ENCODE measurements around the gene NPEPL1. TPM values are rescaled to one million over a fixed set of nuclear protein-coding genes. Genes with fewer than 3 reads are reported as not detected.

Gene NPEPL1
- polyA plus RNA-seq, 4 donors = 16.5 to 30.4 (median 26.3) TPM

DNA sequence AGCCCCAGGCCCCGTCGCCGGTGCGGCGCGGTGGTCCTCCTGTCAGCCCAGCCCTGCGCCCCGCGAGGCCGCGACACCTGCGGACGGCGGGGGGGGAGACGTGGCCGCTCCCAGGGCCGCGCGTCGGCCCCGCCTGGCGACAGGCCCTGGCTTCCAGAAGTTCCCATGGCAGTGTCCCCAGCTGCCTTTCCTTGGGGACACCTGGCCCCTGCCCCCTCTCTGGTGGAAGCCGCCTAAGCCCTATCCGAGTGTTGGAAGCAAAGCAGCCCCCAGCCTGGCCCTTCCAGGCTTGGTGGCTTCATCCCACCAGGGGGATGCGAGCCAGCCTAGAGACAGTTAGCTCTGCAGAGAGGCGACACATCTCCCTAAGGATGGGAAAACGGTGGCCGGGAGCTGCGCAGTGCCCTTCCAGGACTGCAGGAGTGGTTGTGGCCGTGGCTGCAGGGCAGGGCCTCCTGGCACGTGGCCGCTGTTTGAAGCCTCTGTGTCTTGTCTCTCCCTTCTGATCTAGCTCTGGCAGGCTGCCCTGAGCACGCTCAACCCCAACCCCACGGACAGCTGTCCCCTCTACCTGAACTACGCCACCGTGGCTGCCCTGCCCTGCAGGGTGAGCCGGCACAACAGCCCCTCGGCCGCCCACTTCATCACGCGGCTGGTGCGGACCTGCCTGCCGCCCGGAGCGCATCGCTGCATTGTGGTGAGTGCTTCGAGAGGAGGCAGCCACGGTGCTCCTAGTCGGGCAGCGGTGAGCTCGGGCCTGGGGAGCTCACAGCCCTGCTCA, 816 bp downstream of the NPEPL1 start:
- Histone ChIP-seq H3K36me3 (ENCODE audit: control insufficient read depth in 3 of 3, insufficient read depth in 2 of 3, low read depth in 1 of 3, low read length in 3 of 3) (peaks cover 2 to 40% (median 6%) of the 10 kb centered on the region in 3 donors), H3K27ac (ENCODE audit: low read depth in 1 of 3, low read length in 2 of 3) (peak overlapping the region in 2 of 3 donors; percentile 67 to 76)
- no peak for FAIRE-seq

DNA sequence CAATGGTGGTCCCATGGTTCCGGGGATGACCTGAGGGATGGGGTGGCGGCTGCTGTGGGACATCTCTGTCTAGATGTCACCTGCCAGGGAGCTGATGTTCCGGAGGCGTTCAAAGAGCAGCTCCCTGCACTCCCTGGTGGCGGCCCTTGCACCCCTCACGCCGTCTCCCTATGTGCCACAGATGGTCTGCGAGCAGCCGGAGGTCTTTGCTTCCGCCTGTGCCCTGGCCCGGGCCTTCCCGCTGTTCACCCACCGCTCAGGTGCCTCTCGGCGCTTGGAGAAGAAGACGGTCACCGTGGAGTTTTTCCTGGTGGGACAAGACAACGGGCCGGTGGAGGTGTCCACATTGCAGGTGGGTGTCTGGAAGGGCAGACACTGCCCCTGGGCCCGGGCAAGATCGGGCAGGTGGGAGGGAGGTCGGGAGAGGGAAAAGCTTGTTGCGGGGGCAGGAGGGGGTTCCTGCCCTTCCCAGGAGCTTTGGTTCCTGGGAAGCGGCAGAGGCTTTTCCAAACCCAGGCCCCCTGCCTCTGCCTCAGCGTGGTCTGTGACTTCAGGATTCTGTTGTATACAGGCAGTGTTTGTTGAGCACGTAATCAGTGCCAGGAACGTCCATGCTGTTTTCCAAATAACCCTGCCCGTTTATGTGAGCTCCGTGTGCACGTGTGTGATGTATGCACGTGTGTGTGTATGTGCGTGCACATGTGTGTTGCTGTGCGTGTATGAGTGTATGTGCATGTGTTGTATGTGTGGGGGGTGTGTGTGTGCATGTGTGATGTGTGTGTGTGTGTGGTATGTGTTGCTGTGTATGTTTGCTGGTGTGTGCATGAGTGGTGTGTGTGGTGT, 1.9 kb downstream of the NPEPL1 start:
- H3K27me3 ChIP-seq (ENCODE audit: control insufficient read depth in 3 of 3, insufficient read depth in 3 of 3, low read length in 3 of 3) = no peaks in the 10 kb centered on the region
- FAIRE-seq (no peak), DNase-seq (no peak)
- H3K36me3 ChIP-seq (ENCODE audit: control insufficient read depth in 3 of 3, insufficient read depth in 2 of 3, low read depth in 1 of 3, low read length in 3 of 3) = peaks cover 2 to 50% (median 6%) of the 10 kb centered on the region in 3 donors
- H3K4me1 ChIP-seq (ENCODE audit: control insufficient read depth in 3 of 3, insufficient read depth in 2 of 3, low read depth in 1 of 3, low read length in 2 of 3) = peaks cover 6 to 10% (median 7%) of the 10 kb centered on the region in 3 donors
- H3K4me3 ChIP-seq (ENCODE audit: low read depth in 1 of 3, low read length in 3 of 3) = no peak overlapping the region
- H3K9me3 ChIP-seq (ENCODE audit: control insufficient read depth in 2 of 2, insufficient read depth in 1 of 2, low read depth in 1 of 2, low read length in 1 of 2) = no peaks in the 10 kb centered on the region
- 95 to 96% (median 96%) methylated on average over 33 of the region's 33 CpGs for WGBS, 3 donors
- H3K27ac ChIP-seq (ENCODE audit: low read depth in 1 of 3, low read length in 2 of 3) = no peak overlapping the region

More for the DNA sequence above, 816 bp downstream of the NPEPL1 start:
- Histone ChIP-seq H3K27me3 (ENCODE audit: control insufficient read depth in 3 of 3, insufficient read depth in 3 of 3, low read length in 3 of 3) (no peaks in the 10 kb centered on the region), H3K9me3 (ENCODE audit: control insufficient read depth in 2 of 2, insufficient read depth in 1 of 2, low read depth in 1 of 2, low read length in 1 of 2) (no peaks in the 10 kb centered on the region), H3K4me3 (ENCODE audit: low read depth in 1 of 3, low read length in 3 of 3) (peak overlapping the region; percentile 29 to 75 (median 36)), H3K4me1 (ENCODE audit: control insufficient read depth in 3 of 3, insufficient read depth in 2 of 3, low read depth in 1 of 3, low read length in 2 of 3) (peaks cover 6 to 10% (median 7%) of the 10 kb centered on the region in 3 donors)
- WGBS, 3 donors = 43 to 71% (median 62%) methylated on average over 28 to 51 of the region's 51 CpGs
- DNase-seq = peak; percentile 20 to 64

DNA sequence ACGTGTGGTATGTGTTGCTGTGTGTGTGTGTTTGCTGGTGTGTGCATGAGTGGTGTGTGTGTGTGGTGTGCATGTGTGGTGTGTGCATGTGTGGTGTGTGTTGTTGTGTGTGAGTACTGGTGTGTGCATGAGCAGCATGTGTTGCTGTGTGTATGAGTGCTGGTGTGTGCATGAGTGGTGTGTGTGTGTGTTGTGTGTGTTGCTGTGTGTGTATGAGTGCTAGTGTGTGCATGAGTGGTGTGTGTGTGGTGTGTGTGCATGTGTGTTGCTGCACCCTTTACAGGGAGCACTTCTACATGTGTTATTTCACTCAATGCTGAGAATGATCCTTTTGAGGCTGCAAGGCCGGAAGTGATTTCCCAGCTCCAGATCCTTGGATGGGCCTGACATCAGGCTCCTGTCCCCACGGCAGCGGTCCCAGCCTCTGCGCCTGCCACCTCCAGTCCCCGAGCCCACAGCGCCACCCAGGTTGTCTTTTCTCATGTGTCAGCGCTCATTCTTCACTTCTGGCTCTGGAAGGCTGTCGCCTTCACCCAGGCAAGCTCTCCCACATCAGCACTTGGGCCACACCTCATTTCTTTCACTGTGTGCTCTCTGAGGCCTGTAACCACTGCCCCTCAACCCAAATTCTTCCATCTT, 2.6 kb downstream of the NPEPL1 start:
- 94 to 96% (median 96%) methylated on average over 8 to 9 of the region's 9 CpGs for WGBS, 3 donors
- Histone ChIP-seq H3K4me1 (ENCODE audit: control insufficient read depth in 3 of 3, insufficient read depth in 2 of 3, low read depth in 1 of 3, low read length in 2 of 3) (peaks cover 6 to 13% (median 7%) of the 10 kb centered on the region in 3 donors), H3K9me3 (ENCODE audit: control insufficient read depth in 2 of 2, insufficient read depth in 1 of 2, low read depth in 1 of 2, low read length in 1 of 2) (no peaks in the 10 kb centered on the region), H3K4me3 (ENCODE audit: low read depth in 1 of 3, low read length in 3 of 3) (no peak overlapping the region), H3K36me3 (ENCODE audit: control insufficient read depth in 3 of 3, insufficient read depth in 2 of 3, low read depth in 1 of 3, low read length in 3 of 3) (peaks cover 2 to 57% (median 6%) of the 10 kb centered on the region in 3 donors), H3K27me3 (ENCODE audit: control insufficient read depth in 3 of 3, insufficient read depth in 3 of 3, low read length in 3 of 3) (no peaks in the 10 kb centered on the region), H3K27ac (ENCODE audit: low read depth in 1 of 3, low read length in 2 of 3) (no peak overlapping the region)
- FAIRE-seq (no peak), DNase-seq (no peak)

DNA sequence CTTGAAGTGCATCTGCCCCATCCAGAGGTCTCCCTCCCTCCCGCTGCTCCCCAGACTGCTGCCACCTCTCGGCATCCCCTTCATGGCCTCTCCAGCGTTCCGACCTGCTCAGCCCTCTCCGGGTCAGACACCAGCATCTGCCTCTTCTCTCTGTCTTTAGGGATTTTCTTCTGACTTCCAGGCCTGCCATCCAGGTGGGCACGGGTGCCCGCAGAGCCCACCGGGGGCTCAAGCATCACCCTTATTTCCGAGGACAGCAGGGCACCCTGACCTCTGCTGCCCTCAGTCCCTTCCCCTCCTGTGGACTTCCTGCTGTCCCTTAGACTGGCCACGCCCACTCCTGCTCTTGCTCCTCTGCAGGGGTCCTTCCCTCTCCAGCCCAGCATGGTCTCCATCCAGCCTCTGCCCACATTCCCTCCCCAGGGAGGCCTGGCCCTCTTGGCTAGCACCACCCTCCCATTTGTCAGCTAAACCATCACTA, 3.3 kb downstream of the NPEPL1 start:
- 92 to 96% (median 94%) methylated on average over 10 of the region's 10 CpGs for WGBS, 3 donors
- DNase-seq (no peak), FAIRE-seq (no peak)
- Histone ChIP-seq H3K27me3 (ENCODE audit: control insufficient read depth in 3 of 3, insufficient read depth in 3 of 3, low read length in 3 of 3) (no peaks in the 10 kb centered on the region), H3K27ac (ENCODE audit: low read depth in 1 of 3, low read length in 2 of 3) (no peak overlapping the region), H3K9me3 (ENCODE audit: control insufficient read depth in 2 of 2, insufficient read depth in 1 of 2, low read depth in 1 of 2, low read length in 1 of 2) (no peaks in the 10 kb centered on the region), H3K4me3 (ENCODE audit: low read depth in 1 of 3, low read length in 3 of 3) (no peak overlapping the region), H3K4me1 (ENCODE audit: control insufficient read depth in 3 of 3, insufficient read depth in 2 of 3, low read depth in 1 of 3, low read length in 2 of 3) (peaks cover 6 to 14% (median 7%) of the 10 kb centered on the region in 3 donors), H3K36me3 (ENCODE audit: control insufficient read depth in 3 of 3, insufficient read depth in 2 of 3, low read depth in 1 of 3, low read length in 3 of 3) (peaks cover 2 to 60% (median 6%) of the 10 kb centered on the region in 3 donors)

DNA sequence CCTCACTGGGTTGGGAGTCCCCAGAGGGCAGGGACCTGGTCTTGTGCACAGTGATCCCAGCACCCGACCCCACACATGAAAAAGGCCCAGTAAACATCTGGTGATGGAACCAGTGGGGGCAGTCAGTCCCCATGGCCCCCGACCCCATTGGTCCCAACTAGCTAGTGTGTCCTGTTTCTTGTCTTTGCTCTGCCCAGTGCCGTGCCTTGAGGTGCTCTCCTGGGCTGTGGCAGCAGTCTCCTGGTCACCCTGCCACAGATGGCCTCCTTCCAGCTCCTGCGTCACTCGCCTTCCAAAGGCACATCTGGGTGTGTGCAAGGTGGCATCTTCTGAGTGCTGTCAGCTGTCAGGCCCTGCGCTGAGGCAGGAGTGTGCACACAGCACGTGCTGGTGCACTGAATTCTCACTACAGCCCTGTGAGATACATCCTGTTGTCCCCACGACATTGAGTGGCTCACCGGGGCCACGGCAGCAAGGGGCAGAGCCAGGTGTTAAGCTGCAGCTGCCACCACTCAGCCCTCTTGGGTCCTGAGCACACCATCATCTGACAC, 3.9 kb downstream of the NPEPL1 start:
- WGBS, 3 donors = 85 to 92% (median 88%) methylated on average over 10 of the region's 10 CpGs
- H3K36me3 ChIP-seq (ENCODE audit: control insufficient read depth in 3 of 3, insufficient read depth in 2 of 3, low read depth in 1 of 3, low read length in 3 of 3) = peaks cover 2 to 61% (median 6%) of the 10 kb centered on the region in 3 donors
- no peak for FAIRE-seq

DNA sequence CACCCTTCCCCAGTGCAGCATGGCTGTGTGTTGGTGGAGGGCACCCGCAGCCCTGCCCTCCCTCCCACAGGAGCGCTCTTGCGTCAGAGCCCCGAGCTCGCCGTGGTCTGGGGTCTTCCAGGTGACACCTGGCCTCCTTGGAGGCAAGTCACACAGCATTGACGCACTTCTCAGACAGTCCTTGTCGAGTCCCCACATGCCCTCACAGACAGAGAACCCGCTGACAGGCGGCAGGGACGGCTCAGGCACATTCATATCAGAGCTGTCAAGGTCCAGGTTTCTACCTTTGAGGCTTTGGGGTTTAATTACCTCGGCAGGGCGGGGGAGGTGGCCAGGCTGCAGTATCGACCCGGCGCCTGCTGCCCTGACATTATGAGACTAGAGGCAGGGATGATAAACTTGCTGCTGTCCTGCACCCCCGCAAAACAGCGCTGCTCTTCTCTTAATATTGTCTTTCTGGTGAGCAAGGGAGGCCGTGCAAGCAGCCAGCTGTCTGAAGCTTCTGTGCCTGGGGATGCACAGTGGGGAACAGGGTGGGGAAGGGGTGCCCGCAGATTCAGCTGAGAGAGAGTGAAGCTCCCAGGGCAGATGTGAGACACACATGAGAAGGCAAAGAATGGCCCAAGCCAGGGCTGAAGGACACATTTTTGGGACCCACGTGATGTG, 4.7 kb downstream of the NPEPL1 start:
- peaks cover 2 to 66% (median 8%) of the 10 kb centered on the region in 3 donors for H3K36me3 ChIP-seq (ENCODE audit: control insufficient read depth in 3 of 3, insufficient read depth in 2 of 3, low read depth in 1 of 3, low read length in 3 of 3)

More for the DNA sequence above, 3.9 kb downstream of the NPEPL1 start:
- H3K9me3 ChIP-seq (ENCODE audit: control insufficient read depth in 2 of 2, insufficient read depth in 1 of 2, low read depth in 1 of 2, low read length in 1 of 2) = no peaks in the 10 kb centered on the region
- H3K27ac ChIP-seq (ENCODE audit: low read depth in 1 of 3, low read length in 2 of 3) = peak overlapping the region in 1 of 3 donors; percentile 21
- H3K4me1 ChIP-seq (ENCODE audit: control insufficient read depth in 3 of 3, insufficient read depth in 2 of 3, low read depth in 1 of 3, low read length in 2 of 3) = peaks cover 6 to 14% (median 7%) of the 10 kb centered on the region in 3 donors
- no peak for DNase-seq
- H3K27me3 ChIP-seq (ENCODE audit: control insufficient read depth in 3 of 3, insufficient read depth in 3 of 3, low read length in 3 of 3) = no peaks in the 10 kb centered on the region
- H3K4me3 ChIP-seq (ENCODE audit: low read depth in 1 of 3, low read length in 3 of 3) = no peak overlapping the region

DNA sequence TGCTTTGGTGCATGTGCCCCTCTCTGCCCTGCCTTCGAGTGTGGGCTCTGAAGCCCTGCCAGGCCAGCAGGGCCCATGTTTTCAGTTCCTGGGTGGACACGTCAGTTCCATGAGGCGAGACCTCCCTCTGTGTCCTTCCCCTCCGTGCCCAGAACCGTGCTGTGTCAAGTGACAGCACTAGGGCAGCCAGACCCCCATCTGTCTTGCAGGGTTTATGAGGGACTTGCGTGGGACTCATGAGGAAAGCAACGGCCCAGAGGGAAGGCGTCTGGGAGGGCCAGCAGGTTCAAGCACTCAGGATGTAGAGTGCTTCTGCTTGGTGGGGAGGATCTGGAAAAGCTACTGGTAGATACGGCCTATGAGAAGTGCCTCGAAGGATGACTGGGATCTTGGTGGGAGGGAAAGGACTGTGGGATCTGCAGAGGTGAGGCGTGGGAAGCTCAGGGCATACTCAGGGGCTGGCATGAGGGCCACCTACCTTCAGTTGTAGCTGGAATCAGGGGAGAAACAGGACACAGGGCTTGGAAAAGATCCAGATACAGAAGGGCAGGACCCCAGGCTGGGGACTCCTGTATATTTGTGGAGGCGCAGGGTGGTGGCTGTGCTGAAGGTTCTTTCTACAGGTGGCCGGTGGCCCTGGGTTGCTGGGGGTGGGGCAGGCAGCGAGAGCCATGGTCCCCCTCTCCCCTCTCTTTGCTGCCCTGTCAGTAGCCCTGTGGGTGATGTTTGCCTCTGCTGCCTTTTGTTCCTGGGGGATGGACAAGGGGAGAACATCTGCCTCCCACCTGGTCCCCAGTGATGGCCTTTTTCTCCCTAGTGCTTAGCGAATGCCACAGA, 5.5 kb downstream of the NPEPL1 start:
- no peak overlapping the region for H3K4me3 ChIP-seq (ENCODE audit: low read depth in 1 of 3, low read length in 3 of 3)
- DNase-seq (no peak), FAIRE-seq (no peak)
- H3K27ac ChIP-seq (ENCODE audit: low read depth in 1 of 3, low read length in 2 of 3) = no peak overlapping the region
- H3K27me3 ChIP-seq (ENCODE audit: control insufficient read depth in 3 of 3, insufficient read depth in 3 of 3, low read length in 3 of 3) = no peaks in the 10 kb centered on the region
- H3K36me3 ChIP-seq (ENCODE audit: control insufficient read depth in 3 of 3, insufficient read depth in 2 of 3, low read depth in 1 of 3, low read length in 3 of 3) = peaks cover 2 to 70% (median 8%) of the 10 kb centered on the region in 3 donors
- 93 to 94% (median 94%) methylated on average over 15 of the region's 15 CpGs for WGBS, 3 donors
- H3K4me1 ChIP-seq (ENCODE audit: control insufficient read depth in 3 of 3, insufficient read depth in 2 of 3, low read depth in 1 of 3, low read length in 2 of 3) = peaks cover 6 to 14% (median 7%) of the 10 kb centered on the region in 3 donors
- no peaks in the 10 kb centered on the region for H3K9me3 ChIP-seq (ENCODE audit: control insufficient read depth in 2 of 2, insufficient read depth in 1 of 2, low read depth in 1 of 2, low read length in 1 of 2)

More for the DNA sequence above, 4.7 kb downstream of the NPEPL1 start:
- Histone ChIP-seq H3K27ac (ENCODE audit: low read depth in 1 of 3, low read length in 2 of 3) (peak overlapping the region in 1 of 3 donors; percentile 21), H3K4me3 (ENCODE audit: low read depth in 1 of 3, low read length in 3 of 3) (no peak overlapping the region), H3K4me1 (ENCODE audit: control insufficient read depth in 3 of 3, insufficient read depth in 2 of 3, low read depth in 1 of 3, low read length in 2 of 3) (peaks cover 6 to 14% (median 7%) of the 10 kb centered on the region in 3 donors), H3K27me3 (ENCODE audit: control insufficient read depth in 3 of 3, insufficient read depth in 3 of 3, low read length in 3 of 3) (no peaks in the 10 kb centered on the region), H3K9me3 (ENCODE audit: control insufficient read depth in 2 of 2, insufficient read depth in 1 of 2, low read depth in 1 of 2, low read length in 1 of 2) (no peaks in the 10 kb centered on the region)
- no peak for FAIRE-seq
- 34 to 76% (median 46%) methylated on average over 21 of the region's 21 CpGs for WGBS, 3 donors
- DNase-seq = peak; percentile 79 to 84

All from small intestine (tissue), 7 donors.